ENCODE measurements around the gene KRT15.

- TF ChIP-seq CTCF (conservative IDR thresholded peaks at IDR 0.05; ENCODE audit: low read depth, low read length) (no peak), POLR2A (IDR thresholded peaks at IDR 0.05; ENCODE audit: low read depth, low read length) (no peak), RFX5 (IDR thresholded peaks at IDR 0.05; ENCODE audit: low read depth, low read length) (no peak), CHD1 (IDR thresholded peaks at IDR 0.05; ENCODE audit: low read depth, low read length) (no peak), MAFK (IDR thresholded peaks at IDR 0.05; ENCODE audit: low read depth, low read length) (no peak), RAD21 (IDR thresholded peaks at IDR 0.05; ENCODE audit: low read length) (no peak), MXI1 (IDR thresholded peaks at IDR 0.05; ENCODE audit: borderline replicate concordance, low read depth, low read length) (no peak), FOS (IDR thresholded peaks at IDR 0.05; ENCODE audit: low read depth, low read length) (no peak), CEBPB (IDR thresholded peaks at IDR 0.05; ENCODE audit: low read depth, low read length) (no peak)
Measured at GRCh38 chr17:41516830-41517283, 1.8 kb downstream of the KRT15 start.
